H1 (cell line): ENCODE measurements around the gene XDH. TPM values are rescaled to one million over a fixed set of nuclear protein-coding genes. Genes with fewer than 3 reads are reported as not detected.

ENCODE experiments used
- CTCF ChIA-PET: fragments of 300-600 bp; sonication (Branson Sonifier 250); formaldehyde crosslinking; loops from one replicate; lab custom pipeline; 2021; ENCODE audit not compliant: partially characterized antibody; lab: Charles Lee
- POLR2A ChIA-PET: fragments of 300-600 bp; sonication (Branson Sonifier 250); formaldehyde crosslinking; loops from one replicate; lab custom pipeline; 2021; ENCODE audit warnings: inconsistent platforms; ENCODE audit not compliant: partially characterized antibody; lab: Charles Lee
- DNase-seq, 2 experiments: peaks; one replicate each; pipeline versions ENCODE4 v3.0.0 to v3.0.0-alpha.2; 2010 to 2022; ENCODE audit warnings: low spot score in 2 of 2, low read depth in 1 of 2, mixed read lengths in 1 of 2
- FAIRE-seq: peaks from 2 replicates; lab custom pipeline; 2011; peaks lifted over from hg19 to GRCh38; lab: Jason Lieb, UNC
- H2AFZ ChIP-seq: 2 replicates; pipeline ENCODE4 v1.8.1; 2012; ENCODE audit warnings: low read length, inconsistent platforms
- H2AK5ac ChIP-seq: 2 replicates; pipeline ENCODE4 v1.6.1; 2013; ENCODE audit warnings: low read depth, low read length
- H2BK120ac ChIP-seq: replicated peaks from 2 replicates; pipeline ENCODE3; 2013; ENCODE audit warnings: low read depth, low read length, inconsistent platforms
- H2BK12ac ChIP-seq: 2 replicates; pipeline ENCODE4 v1.6.1; 2013; ENCODE audit warnings: low read depth, low read length
- H2BK15ac ChIP-seq: 2 replicates; pipeline ENCODE4 v1.6.1; 2013; ENCODE audit warnings: low read length
- H2BK20ac ChIP-seq: 2 replicates; pipeline ENCODE4 v1.6.1; 2013; ENCODE audit warnings: low read length
- H2BK5ac ChIP-seq: 2 replicates; pipeline ENCODE4 v1.6.1; 2013; ENCODE audit warnings: low read depth, low read length
- H3K14ac ChIP-seq: 2 replicates; pipeline ENCODE4 v1.6.1; 2013; ENCODE audit warnings: inconsistent platforms; ENCODE audit not compliant: insufficient read length
- H3K18ac ChIP-seq: 2 replicates; pipeline ENCODE4 v1.6.1; 2013; ENCODE audit warnings: low read length; ENCODE audit errors: extremely low read depth
- H3K23ac ChIP-seq: 2 replicates; pipeline ENCODE4 v1.6.1; 2013; ENCODE audit warnings: inconsistent platforms; ENCODE audit not compliant: insufficient read length
- H3K23me2 ChIP-seq: 2 replicates; pipeline ENCODE4 v1.6.1; 2013; ENCODE audit warnings: low read depth, low read length
- H3K27ac ChIP-seq: 2 replicates; pipeline ENCODE4 v1.6.1; 2011; ENCODE audit warnings: low read depth, low read length, inconsistent platforms
- H3K27me3 ChIP-seq, 4 experiments: replicated peaks in 1 of 4; 1 replicate in 1 of 4; 2 replicates in 3 of 4; pipeline versions ENCODE4 v1.6.1 to v1.8.1; 2011 to 2013; ENCODE audit warnings: low read length in 3 of 4, mild to moderate bottlenecking in 3 of 4, inconsistent platforms in 2 of 4, mixed read lengths in 2 of 4, moderate library complexity in 1 of 4; ENCODE audit not compliant: control insufficient read depth in 3 of 4, insufficient read depth in 3 of 4; ENCODE audit errors: extremely low read depth in 1 of 4
- H3K36me3 ChIP-seq, 4 experiments: 2 replicates each; pipeline versions ENCODE4 v1.6.1 to v1.8.1; 2011 to 2013; ENCODE audit warnings: mild to moderate bottlenecking in 4 of 4, low read length in 3 of 4, moderate library complexity in 2 of 4, control low read depth in 1 of 4, inconsistent platforms in 1 of 4; ENCODE audit not compliant: insufficient read depth in 4 of 4, control insufficient read depth in 2 of 4
- H3K4ac ChIP-seq: replicated peaks from 2 replicates; pipeline ENCODE3; 2013; ENCODE audit warnings: low read length, low read depth, mixed read lengths, inconsistent platforms; ENCODE audit not compliant: insufficient read length
- H3K4me1 ChIP-seq, 4 experiments: replicated peaks in 1 of 4; 1 replicate in 1 of 4; 2 replicates in 3 of 4; pipeline versions ENCODE4 v1.6.1 to v1.8.1; 2011 to 2013; ENCODE audit warnings: low read length in 3 of 4, inconsistent platforms in 2 of 4, mixed read lengths in 1 of 4; ENCODE audit not compliant: insufficient read depth in 4 of 4, control insufficient read depth in 3 of 4
- H3K4me2 ChIP-seq, 2 experiments: 2 replicates each; pipeline versions ENCODE4 v1.6.1 to v1.8.1; 2011 to 2013; ENCODE audit warnings: low read depth in 2 of 2, low read length in 2 of 2, control low read depth in 1 of 2, inconsistent platforms in 1 of 2, mild to moderate bottlenecking in 1 of 2; ENCODE audit not compliant: insufficient read depth in 1 of 2
- H3K4me3 ChIP-seq, 4 experiments: fragments of 200-600, 300-600 bp in 1 of 4; sonication (generic), shearing (Covaris generic), sonication (Bioruptor Twin) in 1 of 4; 2 replicates each; pipeline versions ENCODE4 v1.5.1 to v1.8.1; 2011 to 2016; ENCODE audit warnings: low read length in 4 of 4, low read depth in 3 of 4, control low read depth in 2 of 4, inconsistent platforms in 2 of 4, mild to moderate bottlenecking in 2 of 4, mixed read lengths in 1 of 4, moderate library complexity in 1 of 4; ENCODE audit not compliant: insufficient read depth in 2 of 4; ENCODE audit errors: extremely low read depth in 1 of 4
- H3K56ac ChIP-seq: replicated peaks from 2 replicates; pipeline ENCODE3; 2013; ENCODE audit warnings: low read depth, mild to moderate bottlenecking, mixed read lengths, low read length, inconsistent platforms; ENCODE audit not compliant: insufficient read length
- H3K79me1 ChIP-seq: 2 replicates; pipeline ENCODE4 v1.6.1; 2013; ENCODE audit warnings: low read depth, low read length, control low read depth
- H3K79me2 ChIP-seq, 2 experiments: 2 replicates each; pipeline versions ENCODE4 v1.6.1 to v1.8.1; 2012 to 2013; ENCODE audit warnings: low read length in 2 of 2, mild to moderate bottlenecking in 2 of 2, inconsistent platforms in 1 of 2; ENCODE audit not compliant: insufficient read depth in 2 of 2, control insufficient read depth in 1 of 2
- H3K9ac ChIP-seq, 4 experiments: replicated peaks in 1 of 4; 1 replicate in 1 of 4; 2 replicates in 3 of 4; pipeline versions ENCODE4 v1.6.1 to v1.8.1; 2011 to 2013; ENCODE audit warnings: low read depth in 3 of 4, low read length in 3 of 4, control low read depth in 2 of 4, mild to moderate bottlenecking in 2 of 4, moderate library complexity in 2 of 4, inconsistent platforms in 1 of 4; ENCODE audit errors: extremely low read depth in 1 of 4
- H3K9me3 ChIP-seq, 2 experiments: 2 replicates each; pipeline versions ENCODE4 v1.6.1 to v1.8.1; 2012 to 2013; ENCODE audit warnings: mild to moderate bottlenecking in 2 of 2, moderate library complexity in 2 of 2, control low read depth in 1 of 2, inconsistent platforms in 1 of 2, low read depth in 1 of 2, low read length in 1 of 2, mixed read lengths in 1 of 2; ENCODE audit not compliant: insufficient read depth in 2 of 2
- H4K20me1 ChIP-seq, 2 experiments: replicated peaks in 1 of 2; 2 replicates each; pipeline versions ENCODE3 to v1.8.1; 2011 to 2013; ENCODE audit warnings: inconsistent platforms in 2 of 2, low read length in 2 of 2, mild to moderate bottlenecking in 1 of 2; ENCODE audit not compliant: insufficient read depth in 2 of 2, control insufficient read depth in 1 of 2
- H4K5ac ChIP-seq: 2 replicates; pipeline ENCODE4 v1.6.1; 2013; ENCODE audit warnings: low read length, low read depth, mixed read lengths, inconsistent platforms; ENCODE audit not compliant: insufficient read length
- H4K8ac ChIP-seq: 2 replicates; pipeline ENCODE4 v1.8.0; 2013; ENCODE audit warnings: mild to moderate bottlenecking, moderate library complexity, low read length, inconsistent platforms; ENCODE audit not compliant: insufficient read depth; ENCODE audit errors: extremely low read depth
- H4K91ac ChIP-seq: replicated peaks from 2 replicates; pipeline ENCODE3; 2013; ENCODE audit warnings: low read length, mixed read lengths, inconsistent platforms; ENCODE audit not compliant: insufficient read length
- CEBPB ChIP-seq: IDR thresholded peaks from 2 replicates; pipeline ENCODE4 v1.6.1; 2012; ENCODE audit warnings: low read depth, low read length
- CREB1 ChIP-seq: IDR thresholded peaks from 2 replicates; pipeline ENCODE4 v1.6.1; 2012; ENCODE audit warnings: inconsistent platforms
- KDM1A ChIP-seq: fragments of 200-600, 300-600 bp; sonication (generic); IDR thresholded peaks from 2 replicates; pipeline ENCODE4 v1.7.1; 2016; ENCODE audit warnings: mild to moderate bottlenecking, low read length, borderline replicate concordance
- KDM4A ChIP-seq: IDR thresholded peaks from one replicate; pipeline ENCODE4 v1.7.1; 2012; ENCODE audit warnings: low read depth, mild to moderate bottlenecking, moderate library complexity, low read length, inconsistent platforms; ENCODE audit not compliant: severe bottlenecking
- POU5F1 ChIP-seq: IDR thresholded peaks from 2 replicates; pipeline ENCODE4 v1.6.1; 2011; ENCODE audit warnings: low read depth, mild to moderate bottlenecking, low read length, moderate library complexity
- SUZ12 ChIP-seq: fragments of 200-600 bp; sonication (generic); IDR thresholded peaks from 2 replicates; pipeline ENCODE4 v1.6.1; 2012; ENCODE audit warnings: mild to moderate bottlenecking, inconsistent platforms, low read length, moderate library complexity, mixed read lengths
- WGBS, 2 experiments: shearing (Covaris generic) in 1 of 2; methylation state at CpG; one replicate each; pipeline versions ENCODE4 v1.1.6 to v1.1.7; 2013 to 2015; ENCODE audit warnings: low lambda C conversion rate in 2 of 2, mixed read lengths in 2 of 2, inconsistent platforms in 1 of 2, low coverage in 1 of 2, missing lambda C conversion rate in 1 of 2; ENCODE audit not compliant: insufficient replicate concordance in 2 of 2, insufficient coverage in 1 of 2, insufficient read length in 1 of 2; ENCODE audit errors: extremely low coverage in 1 of 2, missing lambda C conversion rate in 1 of 2; 5-methylcytosine and 5-hydroxymethylcytosine counted together
- polyA plus RNA-seq, 7 experiments: library from polyadenylated mRNA; depleted of rRNA in 3 of 7; stranded (reverse) in 5 of 7; unstranded in 2 of 7; fragments of >200 nt in 5 of 7; fragments of 200-250 nt in 2 of 7; gene quantifications; 1 replicate in 5 of 7; 2 replicates in 1 of 7; 4 replicates in 1 of 7; pipeline versions ENCODE4 v1.2.1 to v1.2.3, GENCODE V29; 2011 to 2013; ENCODE audit warnings: missing spikeins in 2 of 7, mixed read lengths in 2 of 7
- total RNA-seq: library from RNA; stranded (reverse); fragmentation: NEBNext Ultra II Directional; extraction: Animal tissue kit (Norgen Biotek cat#: 25700); gene quantifications from 2 replicates; pipeline ENCODE4 v1.2.1, GENCODE V29; 2021
- TF ChIP-seq, protein P1 (sequence below): IDR thresholded peaks from 2 replicates; pipeline ENCODE4 v1.6.1; 2012; ENCODE audit warnings: low read length, inconsistent platforms

XDH gene
- total and polyA plus RNA-seq, 2 of the 8 experiments (the other 6 are each of a cell fraction or from before 2014, with no cell fraction given), result 0.68 to 1.2 TPM

- Histone ChIP-seq H3K18ac (no peak overlapping the region), H4K91ac (no peak overlapping the region), H3K79me2 (no peaks in the 10 kb centered on the region), H4K8ac (peak overlapping the region; percentile 43; the same call in 1 of the 2 replicates), H3K4me1 (peaks cover 0 to 6% (median 0%) of the 10 kb centered on the region in 4 experiments; a peak in 2 of 7 replicates), H2BK12ac (no peak overlapping the region), H3K4me3 (no peak overlapping the region), H3K4ac (no peak overlapping the region), H3K23me2 (no peaks in the 10 kb centered on the region), H3K14ac (no peak overlapping the region), H3K56ac (no peak overlapping the region), H3K79me1 (no peaks in the 10 kb centered on the region), H2BK15ac (no peak overlapping the region), H3K27me3 (no peaks in the 10 kb centered on the region), H3K9ac (no peak overlapping the region), H4K5ac (no peak overlapping the region), H3K27ac (no peak overlapping the region), H2AFZ (no peak overlapping the region), H3K9me3 (no peaks in the 10 kb centered on the region), H2BK20ac (no peak overlapping the region), H2AK5ac (no peak overlapping the region), H3K23ac (no peak overlapping the region), H4K20me1 (peaks cover 0 to 4% of the 10 kb centered on the region in 2 experiments), H2BK5ac (no peak overlapping the region), H3K4me2 (no peak overlapping the region), H2BK120ac (no peak overlapping the region), H3K36me3 (no peaks in the 10 kb centered on the region)
- no peak for TF ChIP-seq POU5F1
- TF ChIP-seq KDM1A, result no peak
- no peak for TF ChIP-seq CEBPB
- TF ChIP-seq, protein P1, sequence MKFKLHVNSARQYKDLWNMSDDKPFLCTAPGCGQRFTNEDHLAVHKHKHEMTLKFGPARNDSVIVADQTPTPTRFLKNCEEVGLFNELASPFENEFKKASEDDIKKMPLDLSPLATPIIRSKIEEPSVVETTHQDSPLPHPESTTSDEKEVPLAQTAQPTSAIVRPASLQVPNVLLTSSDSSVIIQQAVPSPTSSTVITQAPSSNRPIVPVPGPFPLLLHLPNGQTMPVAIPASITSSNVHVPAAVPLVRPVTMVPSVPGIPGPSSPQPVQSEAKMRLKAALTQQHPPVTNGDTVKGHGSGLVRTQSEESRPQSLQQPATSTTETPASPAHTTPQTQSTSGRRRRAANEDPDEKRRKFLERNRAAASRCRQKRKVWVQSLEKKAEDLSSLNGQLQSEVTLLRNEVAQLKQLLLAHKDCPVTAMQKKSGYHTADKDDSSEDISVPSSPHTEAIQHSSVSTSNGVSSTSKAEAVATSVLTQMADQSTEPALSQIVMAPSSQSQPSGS, result no peak
- TF ChIP-seq KDM4A, result no peak
- no peak for TF ChIP-seq CREB1
- TF ChIP-seq SUZ12, result no peak
- WGBS, 2 experiments, result 89% methylated on average over 3 of the region's 3 CpGs; no CpG with 5 or more reads in 1 of the 2 experiments
- no peak for FAIRE-seq
- ChIA-PET POLR2A (no interaction called here), CTCF (interaction anchor here (1.0 kb wide), 1 partner anchor 87 kb away, joined by 7 read pairs; no protein-coding TSS in a partner anchor)
- DNase-seq, result no peak
Observed at GRCh38 chr2:31337197-31337596, 77.3 kb downstream of the XDH start.
